HL-60 (cell line): Measurements from ENCODE around the gene CFAP46.

ENCODE experiments used
- GABPA ChIP-seq: IDR thresholded peaks from 2 replicates; pipeline ENCODE4 v1.6.1; 2012; ENCODE audit warnings: low read depth
- POLR2AphosphoS5 ChIP-seq: IDR thresholded peaks from 2 replicates; pipeline ENCODE4 v1.6.1; 2012; ENCODE audit warnings: low read depth
- TF ChIP-seq, protein P1 (sequence below): IDR thresholded peaks from one replicate; pipeline ENCODE4 v1.5.1; 2011; ENCODE audit warnings: low read length, control low read depth, inconsistent platforms; ENCODE audit not compliant: insufficient read depth
- TF ChIP-seq, protein P2 (sequence below): IDR thresholded peaks from 2 replicates; pipeline ENCODE4 v1.6.1; 2012; ENCODE audit warnings: low read depth; ENCODE audit not compliant: insufficient replicate concordance

DNA sequence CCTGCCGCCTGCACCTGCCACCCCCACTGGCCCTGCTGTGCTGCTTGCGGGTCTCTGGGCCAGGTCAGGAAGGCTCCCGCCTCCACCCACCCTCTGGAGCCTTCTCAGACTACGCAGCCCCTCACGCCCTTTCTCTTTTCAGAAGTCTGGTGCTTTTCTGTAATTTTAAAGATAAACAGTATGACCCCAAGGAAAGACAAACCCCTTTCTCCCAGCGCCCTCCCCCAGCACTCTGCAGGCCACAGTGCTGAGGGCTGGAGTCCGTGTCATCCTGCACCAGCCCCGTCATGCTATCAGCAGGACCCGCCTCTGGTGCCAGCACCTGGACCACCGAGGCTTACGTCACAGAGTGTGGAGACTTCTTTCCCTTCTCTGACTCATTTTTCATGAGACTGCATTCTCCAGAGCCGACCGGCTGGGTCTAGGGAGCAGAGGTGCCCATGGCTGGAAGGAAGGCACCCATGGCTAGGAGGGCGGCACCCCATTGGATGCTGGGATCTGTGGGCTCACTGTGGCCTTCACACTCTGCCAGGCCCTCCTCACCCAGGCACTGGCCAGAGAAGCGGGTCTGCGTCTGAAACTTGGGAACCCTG is 53.4 kb downstream of the CFAP46 start:
- TF ChIP-seq, protein P1, sequence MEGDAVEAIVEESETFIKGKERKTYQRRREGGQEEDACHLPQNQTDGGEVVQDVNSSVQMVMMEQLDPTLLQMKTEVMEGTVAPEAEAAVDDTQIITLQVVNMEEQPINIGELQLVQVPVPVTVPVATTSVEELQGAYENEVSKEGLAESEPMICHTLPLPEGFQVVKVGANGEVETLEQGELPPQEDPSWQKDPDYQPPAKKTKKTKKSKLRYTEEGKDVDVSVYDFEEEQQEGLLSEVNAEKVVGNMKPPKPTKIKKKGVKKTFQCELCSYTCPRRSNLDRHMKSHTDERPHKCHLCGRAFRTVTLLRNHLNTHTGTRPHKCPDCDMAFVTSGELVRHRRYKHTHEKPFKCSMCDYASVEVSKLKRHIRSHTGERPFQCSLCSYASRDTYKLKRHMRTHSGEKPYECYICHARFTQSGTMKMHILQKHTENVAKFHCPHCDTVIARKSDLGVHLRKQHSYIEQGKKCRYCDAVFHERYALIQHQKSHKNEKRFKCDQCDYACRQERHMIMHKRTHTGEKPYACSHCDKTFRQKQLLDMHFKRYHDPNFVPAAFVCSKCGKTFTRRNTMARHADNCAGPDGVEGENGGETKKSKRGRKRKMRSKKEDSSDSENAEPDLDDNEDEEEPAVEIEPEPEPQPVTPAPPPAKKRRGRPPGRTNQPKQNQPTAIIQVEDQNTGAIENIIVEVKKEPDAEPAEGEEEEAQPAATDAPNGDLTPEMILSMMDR = no peak
- no peak for TF ChIP-seq GABPA
- no peak for TF ChIP-seq POLR2AphosphoS5
- TF ChIP-seq, protein P2, sequence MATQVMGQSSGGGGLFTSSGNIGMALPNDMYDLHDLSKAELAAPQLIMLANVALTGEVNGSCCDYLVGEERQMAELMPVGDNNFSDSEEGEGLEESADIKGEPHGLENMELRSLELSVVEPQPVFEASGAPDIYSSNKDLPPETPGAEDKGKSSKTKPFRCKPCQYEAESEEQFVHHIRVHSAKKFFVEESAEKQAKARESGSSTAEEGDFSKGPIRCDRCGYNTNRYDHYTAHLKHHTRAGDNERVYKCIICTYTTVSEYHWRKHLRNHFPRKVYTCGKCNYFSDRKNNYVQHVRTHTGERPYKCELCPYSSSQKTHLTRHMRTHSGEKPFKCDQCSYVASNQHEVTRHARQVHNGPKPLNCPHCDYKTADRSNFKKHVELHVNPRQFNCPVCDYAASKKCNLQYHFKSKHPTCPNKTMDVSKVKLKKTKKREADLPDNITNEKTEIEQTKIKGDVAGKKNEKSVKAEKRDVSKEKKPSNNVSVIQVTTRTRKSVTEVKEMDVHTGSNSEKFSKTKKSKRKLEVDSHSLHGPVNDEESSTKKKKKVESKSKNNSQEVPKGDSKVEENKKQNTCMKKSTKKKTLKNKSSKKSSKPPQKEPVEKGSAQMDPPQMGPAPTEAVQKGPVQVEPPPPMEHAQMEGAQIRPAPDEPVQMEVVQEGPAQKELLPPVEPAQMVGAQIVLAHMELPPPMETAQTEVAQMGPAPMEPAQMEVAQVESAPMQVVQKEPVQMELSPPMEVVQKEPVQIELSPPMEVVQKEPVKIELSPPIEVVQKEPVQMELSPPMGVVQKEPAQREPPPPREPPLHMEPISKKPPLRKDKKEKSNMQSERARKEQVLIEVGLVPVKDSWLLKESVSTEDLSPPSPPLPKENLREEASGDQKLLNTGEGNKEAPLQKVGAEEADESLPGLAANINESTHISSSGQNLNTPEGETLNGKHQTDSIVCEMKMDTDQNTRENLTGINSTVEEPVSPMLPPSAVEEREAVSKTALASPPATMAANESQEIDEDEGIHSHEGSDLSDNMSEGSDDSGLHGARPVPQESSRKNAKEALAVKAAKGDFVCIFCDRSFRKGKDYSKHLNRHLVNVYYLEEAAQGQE = no peak
